Measurements from ENCODE around the gene DEPP1.
"Not testable (repeated sequence)": the region's sequence is repeated elsewhere in the genome, so short reads cannot be mapped to it uniquely, and the experiment has no call there.

The DEPP1 gene

DNA sequence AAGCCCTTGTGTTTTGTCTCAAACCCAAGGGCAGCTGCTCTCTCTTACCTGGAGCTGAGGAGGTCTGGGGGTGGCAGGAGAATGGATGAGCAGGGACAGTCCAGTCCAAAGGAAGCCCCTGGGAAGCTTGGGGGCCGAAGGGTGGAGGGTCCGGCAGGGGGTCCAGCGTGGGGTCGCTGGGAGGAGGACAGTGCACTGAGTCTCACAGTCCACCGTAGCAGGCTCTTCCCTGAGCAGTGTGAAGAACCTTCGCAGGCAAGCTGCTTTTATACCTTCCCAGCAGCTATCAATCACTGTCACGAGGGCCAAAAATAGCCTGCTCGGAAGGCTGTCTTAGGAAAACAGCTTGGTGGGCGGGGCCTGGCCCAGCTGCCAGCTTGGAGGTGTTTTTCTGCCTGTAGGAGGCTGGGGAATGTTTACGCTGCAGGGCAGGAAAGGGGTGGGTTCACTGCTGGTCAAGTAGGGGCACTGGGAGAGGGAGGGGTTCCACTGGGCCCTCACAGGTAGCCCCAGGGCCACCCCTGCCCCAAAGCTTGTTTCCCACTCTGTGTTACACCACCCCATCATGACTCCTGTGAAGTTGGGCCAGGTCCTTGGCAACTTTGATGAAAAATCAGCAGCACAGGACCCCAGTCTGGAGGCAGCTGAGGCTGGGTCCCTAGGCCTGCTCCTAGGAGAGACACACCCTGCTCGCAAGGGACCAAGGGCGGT lies at the start of gene DEPP1:
Gene DEPP1, minus strand, starts transcription at position 240 of the 711 bp plus-strand sequence. CDS start 779 bp downstream, outside the sequence.
- DNase-seq, result no peak

GRCh38 chr10:45023426-45023825 lies 44.8 kb upstream of the DEPP1 start:
- DNase-seq, result no peak

- no peak for DNase-seq
Observed at GRCh38 chr10:45015590-45015989, 37.0 kb upstream of the DEPP1 start.

DNA sequence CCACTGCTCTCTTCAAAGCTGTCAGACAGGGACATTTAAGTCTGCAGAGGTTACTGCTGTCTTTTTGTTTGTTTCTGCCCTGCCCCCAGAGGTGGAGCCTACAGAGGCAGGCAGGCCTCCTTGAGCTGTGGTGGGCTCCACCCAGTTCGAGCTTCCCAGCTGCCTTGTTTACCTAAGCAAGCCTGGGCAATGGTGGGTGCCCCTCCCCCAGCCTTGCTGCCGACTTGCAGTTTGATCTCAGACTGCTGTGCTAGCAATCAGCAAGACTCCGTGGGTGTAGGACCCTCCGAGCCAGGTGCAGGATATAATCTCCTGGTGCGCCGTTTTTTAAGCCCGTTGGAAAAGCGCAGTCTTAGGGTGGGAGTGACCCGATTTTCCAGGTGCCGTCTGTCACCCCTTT lies 35.9 kb upstream of the DEPP1 start:
- DNase-seq, result not testable (repeated sequence)

- DNase-seq, result no peak
Observed at GRCh38 chr10:45008524-45009161, 30.0 kb upstream of the DEPP1 start.

- DNase-seq, result no peak
Observed at GRCh38 chr10:45006276-45007030, 27.8 kb upstream of the DEPP1 start.

GRCh38 chr10:45005284-45005683 lies 26.7 kb upstream of the DEPP1 start:
- no peak for DNase-seq

DNA sequence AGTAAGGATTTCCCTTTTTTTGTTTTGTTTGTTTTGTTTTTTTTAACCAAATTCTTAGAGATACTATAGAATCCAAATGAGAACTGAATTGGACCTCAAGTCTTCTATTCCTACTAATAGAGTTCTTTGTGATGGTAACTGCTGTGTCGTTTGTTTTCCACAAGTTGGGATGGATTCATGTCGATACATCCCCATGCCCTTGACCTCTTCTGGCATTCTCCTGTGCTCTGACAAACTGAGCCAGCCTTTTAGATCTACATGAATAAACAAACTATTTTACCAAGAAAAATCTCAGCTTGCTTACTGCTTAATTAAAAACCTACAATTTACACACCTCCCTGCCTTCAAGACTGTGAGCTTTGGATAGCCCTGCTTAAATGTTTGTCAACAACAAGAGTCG lies 26.1 kb upstream of the DEPP1 start:
- no peak for DNase-seq

GRCh38 chr10:45003432-45004000 lies 24.9 kb upstream of the DEPP1 start:
- no peak for DNase-seq

- peak; percentile 63 for DNase-seq
Observed at GRCh38 chr10:45001381-45002148, 23.0 kb upstream of the DEPP1 start.

DNA sequence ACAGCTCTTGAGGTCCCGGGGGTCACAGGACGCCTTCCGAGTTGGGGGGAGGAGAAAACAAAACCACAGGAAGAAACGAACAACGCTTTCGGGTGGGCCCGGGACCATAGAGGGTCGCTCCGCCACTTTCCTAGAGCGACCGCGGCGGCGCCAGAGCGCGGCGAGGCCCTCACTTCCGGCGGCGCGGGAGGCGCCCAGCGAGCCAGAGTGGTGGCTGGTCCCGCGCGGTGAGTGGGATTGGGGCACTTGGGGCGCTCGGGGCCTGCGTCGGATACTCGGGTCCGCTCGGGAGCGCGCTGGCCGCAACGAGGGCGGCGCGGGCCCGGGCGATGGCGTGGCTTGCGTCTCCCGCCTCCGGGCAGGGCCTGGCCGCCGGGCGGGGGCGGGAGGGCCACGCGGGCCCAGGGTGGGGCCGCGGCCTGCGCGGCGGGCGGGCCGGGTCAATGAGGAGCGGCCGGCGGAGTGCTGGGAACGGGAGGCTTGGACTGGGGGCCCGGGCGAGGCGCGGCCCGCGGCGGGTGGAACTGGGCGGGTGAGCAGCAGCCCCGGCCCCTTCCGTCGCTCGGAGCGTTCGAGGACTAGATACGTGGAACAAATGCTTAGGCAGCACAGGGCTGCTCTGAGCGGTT lies 22.3 kb upstream of the DEPP1 start, which contains the start of gene ZNF22:
Gene ZNF22, plus strand, starts transcription at position 172 of the 629 bp plus-strand sequence. CDS start 2,446 bp downstream, outside the sequence.
- DNase-seq, result peak; percentile 66

DNA sequence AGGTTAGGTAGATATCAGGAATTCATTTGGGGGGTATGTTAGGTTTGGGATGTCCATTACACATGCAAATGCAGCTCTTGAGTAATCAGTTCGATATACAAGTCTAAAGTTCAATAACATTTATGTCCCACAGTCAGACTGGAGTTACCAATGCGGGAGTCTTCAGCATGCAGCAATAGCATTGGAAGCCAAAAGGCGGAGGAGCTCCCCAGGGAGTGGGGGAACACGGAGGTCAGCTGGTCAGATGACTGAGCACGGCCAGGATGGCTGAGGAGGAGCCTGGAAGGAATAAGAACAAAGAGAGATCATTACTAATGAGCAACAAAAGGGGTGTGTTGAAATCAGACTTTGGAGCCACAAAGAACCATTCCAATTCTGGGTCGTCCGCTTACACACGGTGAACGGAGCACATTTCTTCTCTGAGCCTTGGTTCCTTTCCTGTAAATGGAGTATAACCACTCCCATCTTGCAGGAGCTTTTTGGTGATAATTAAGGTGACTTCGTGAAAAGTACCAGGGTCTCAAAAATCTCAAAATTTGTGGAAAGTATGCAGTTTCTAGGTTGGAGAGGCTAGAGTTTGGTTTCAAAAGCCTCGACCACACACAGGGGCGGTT lies 21.6 kb upstream of the DEPP1 start:
- DNase-seq, result no peak

DNA sequence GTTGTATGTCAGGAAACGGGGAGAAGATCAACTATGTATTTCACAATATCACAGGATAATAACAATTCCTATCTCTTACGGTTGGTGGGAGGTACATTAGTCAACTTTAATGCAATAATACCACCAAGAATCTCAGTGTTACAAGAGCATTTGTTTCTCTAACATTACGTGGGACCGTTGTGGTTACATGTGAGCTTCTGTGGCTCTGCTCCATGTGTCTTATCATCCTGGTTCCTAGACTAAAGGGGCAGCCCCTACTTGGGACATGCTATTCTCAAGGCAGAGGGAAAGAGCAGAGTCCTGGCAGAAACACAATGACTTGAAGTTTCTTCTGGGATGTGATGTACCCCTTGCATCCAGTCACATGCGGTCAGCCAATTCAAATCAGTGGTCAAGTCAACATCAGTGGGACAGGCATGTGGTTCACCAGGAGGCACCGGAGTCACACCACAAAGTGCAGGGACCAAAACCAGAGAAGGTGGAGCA lies 19.6 kb upstream of the DEPP1 start:
- DNase-seq, result no peak

GRCh38 chr10:44997105-44997748 lies 18.6 kb upstream of the DEPP1 start:
- no peak for DNase-seq

DNA sequence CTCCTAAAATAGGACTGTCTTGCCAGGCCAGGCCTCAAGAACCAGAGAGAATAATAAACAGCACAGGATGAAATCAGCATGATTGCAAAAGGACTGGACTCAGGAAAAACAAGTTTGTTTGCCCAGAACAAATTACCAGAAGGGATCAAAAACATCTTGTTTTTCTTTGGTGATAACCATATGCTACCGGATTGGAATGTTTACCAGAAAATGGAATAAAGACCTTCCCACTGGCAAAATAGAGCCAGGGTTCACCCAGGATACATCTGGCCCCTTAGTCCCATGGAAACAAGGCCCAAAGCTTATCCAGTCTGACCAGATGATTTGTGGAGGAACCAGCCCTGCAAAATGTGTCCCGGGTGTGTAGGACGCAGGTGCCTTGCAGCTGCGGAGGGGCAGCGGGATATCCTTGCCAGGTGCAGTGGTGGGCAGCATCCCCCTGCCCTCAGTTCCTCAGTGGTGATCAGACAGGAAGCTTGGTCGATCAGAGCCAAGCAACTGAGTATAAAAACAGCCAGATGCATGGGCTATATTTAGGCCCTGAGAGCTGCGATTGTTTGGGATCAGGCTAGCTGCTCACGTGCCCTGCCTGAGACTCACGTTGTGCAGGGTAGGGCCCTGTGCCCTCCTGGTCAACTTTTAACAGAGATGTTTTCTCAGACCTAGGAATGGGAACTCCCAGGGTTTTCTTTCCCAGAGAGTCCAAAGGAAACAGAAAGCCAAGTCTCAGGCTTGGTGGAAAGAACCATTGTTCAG lies 17.5 kb upstream of the DEPP1 start:
- DNase-seq, result no peak

DNA sequence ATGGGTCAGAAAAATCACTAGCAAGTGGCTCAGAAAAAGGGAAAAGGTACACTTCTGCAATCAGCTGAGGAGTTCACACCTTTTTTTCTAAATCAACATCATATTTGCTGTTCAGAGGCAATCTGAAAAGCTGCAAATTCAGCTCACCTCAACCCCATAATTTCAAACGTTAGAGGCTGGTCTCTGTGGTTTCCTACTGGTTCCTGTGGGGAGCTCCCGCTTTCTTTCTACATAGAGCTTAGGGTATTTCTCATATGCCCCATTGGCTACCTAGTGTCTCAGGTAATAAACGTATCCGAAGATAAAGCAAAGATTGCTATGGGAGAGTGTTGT lies 16.9 kb upstream of the DEPP1 start:
- DNase-seq, result no peak

DNA sequence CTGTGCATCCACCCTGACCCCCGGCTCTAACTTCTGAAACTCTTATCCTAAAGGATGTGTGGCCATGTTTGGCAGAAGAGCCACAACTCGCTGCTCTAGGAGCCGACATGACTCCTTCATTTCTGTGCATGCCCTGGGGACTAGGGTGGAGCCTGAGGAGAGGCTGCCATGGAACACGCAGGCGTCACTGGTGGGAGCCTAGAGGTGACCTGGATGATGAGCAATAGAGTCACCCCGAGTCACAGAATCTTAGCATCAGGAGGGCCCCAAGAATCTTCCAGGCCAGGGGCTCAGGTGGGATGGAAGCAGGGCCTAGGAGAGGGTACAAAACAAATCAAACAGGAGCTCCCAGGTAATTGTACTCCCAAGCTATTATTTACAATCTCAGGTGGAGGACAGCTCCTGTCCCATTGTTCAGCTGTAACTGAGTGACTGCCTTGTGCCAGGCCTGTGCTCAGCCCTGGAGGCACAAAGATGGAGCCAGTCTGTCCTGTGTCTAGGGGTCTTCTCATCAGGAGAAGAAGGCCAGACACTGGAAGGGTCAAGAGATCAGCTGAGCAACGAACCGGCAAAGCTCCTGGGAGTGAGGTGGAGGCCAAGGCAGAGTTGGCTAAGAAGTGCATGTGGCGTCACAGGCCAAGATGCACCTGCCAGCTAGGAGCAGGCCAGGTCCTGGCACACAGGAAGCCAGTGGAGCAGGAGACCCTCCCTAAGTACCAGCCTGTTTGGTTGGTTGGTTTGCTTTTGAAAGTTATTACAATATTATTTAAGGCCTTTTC lies 16.3 kb upstream of the DEPP1 start:
- no peak for DNase-seq

DNA sequence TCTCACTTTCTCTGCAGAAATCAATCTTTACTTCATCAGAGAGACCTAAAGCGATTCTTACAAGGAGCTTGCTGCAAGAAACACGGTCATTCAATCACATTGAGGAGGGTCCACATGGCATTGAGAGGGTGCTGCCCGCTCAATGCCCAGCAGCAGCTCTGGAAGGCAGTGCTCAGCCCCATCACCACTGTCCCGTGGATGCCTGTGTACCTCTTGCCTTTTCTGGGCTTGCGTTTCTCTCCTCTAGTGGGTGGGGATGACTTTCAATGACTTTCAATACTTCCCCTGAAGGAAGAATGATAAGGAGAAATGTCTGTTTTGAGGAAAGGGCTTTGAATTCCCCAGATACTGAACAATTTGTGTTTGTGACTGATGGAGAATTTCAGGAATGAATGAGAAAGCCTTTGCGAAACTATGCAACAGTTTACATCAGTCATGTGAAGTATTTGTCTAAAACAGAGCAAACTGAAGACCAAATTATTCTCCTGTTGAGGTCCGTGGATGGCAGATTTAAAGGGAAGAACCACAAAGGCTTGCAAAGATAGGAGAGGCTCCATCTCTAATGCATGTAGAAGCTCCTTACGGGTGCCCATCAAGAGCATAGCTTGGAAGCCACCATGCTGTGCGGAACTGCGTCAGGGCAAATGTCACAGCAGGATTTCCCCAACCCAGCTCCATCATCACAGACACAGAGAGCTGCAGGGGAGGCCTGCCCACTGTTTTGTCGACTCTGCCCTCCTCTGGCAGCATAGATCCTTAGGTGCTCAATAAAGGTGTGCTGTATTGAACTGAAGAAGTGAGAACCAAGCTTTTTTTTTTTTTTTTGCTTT lies 15.5 kb upstream of the DEPP1 start:
- no peak for DNase-seq

Data from activated naive CD4-positive, alpha-beta T cell treated with Interleukin-2 at 50 U/mL for 16 hours (primary cell).